ENCODE results near the gene ANKRD12.

The ANKRD12 gene

GRCh38 chr18:9184998-9185613 is 48.5 kb downstream of the ANKRD12 start:
- no peak for DNase-seq (ENCODE audit: low read depth)

- DNase-seq (ENCODE audit: low read depth), result no peak
Observed at GRCh38 chr18:9188359-9189231, 52.0 kb downstream of the ANKRD12 start.

GRCh38 chr18:9189491-9189890 is 52.9 kb downstream of the ANKRD12 start:
- DNase-seq (ENCODE audit: low read depth), result no peak

GRCh38 chr18:9191658-9192256 is 55.2 kb downstream of the ANKRD12 start:
- DNase-seq (ENCODE audit: low read depth), result no peak

- no peak for DNase-seq (ENCODE audit: low read depth)
Observed at GRCh38 chr18:9193031-9193430, 56.5 kb downstream of the ANKRD12 start.

GRCh38 chr18:9196568-9196967 is 60.0 kb downstream of the ANKRD12 start:
- no peak for DNase-seq (ENCODE audit: low read depth)

- DNase-seq (ENCODE audit: low read depth), result no peak
Observed at GRCh38 chr18:9199681-9200080, 63.1 kb downstream of the ANKRD12 start.

GRCh38 chr18:9201224-9201623 is 64.6 kb downstream of the ANKRD12 start:
- DNase-seq (ENCODE audit: low read depth), result no peak

- DNase-seq (ENCODE audit: low read depth), result no peak
Observed at GRCh38 chr18:9204659-9205058, 68.1 kb downstream of the ANKRD12 start.

GRCh38 chr18:9206421-9206820 is 69.8 kb downstream of the ANKRD12 start:
- no peak for DNase-seq (ENCODE audit: low read depth)

GRCh38 chr18:9209279-9209678 is 72.7 kb downstream of the ANKRD12 start:
- DNase-seq (ENCODE audit: low read depth), result no peak

- no peak for DNase-seq (ENCODE audit: low read depth)
Observed at GRCh38 chr18:9210966-9211365, 74.4 kb downstream of the ANKRD12 start.

GRCh38 chr18:9211955-9212354 is 75.4 kb downstream of the ANKRD12 start:
- no peak for DNase-seq (ENCODE audit: low read depth)

- no peak for DNase-seq (ENCODE audit: low read depth)
Observed at GRCh38 chr18:9215221-9215933, 78.8 kb downstream of the ANKRD12 start.

- no peak for DNase-seq (ENCODE audit: low read depth)
Observed at GRCh38 chr18:9216459-9216858, 79.9 kb downstream of the ANKRD12 start.

GRCh38 chr18:9217743-9218451 is 81.3 kb downstream of the ANKRD12 start:
- no peak for DNase-seq (ENCODE audit: low read depth)

GRCh38 chr18:9221040-9221439 is 84.5 kb downstream of the ANKRD12 start:
- no peak for DNase-seq (ENCODE audit: low read depth)

- DNase-seq (ENCODE audit: low read depth), result no peak
Observed at GRCh38 chr18:9221661-9222060, 85.1 kb downstream of the ANKRD12 start.

GRCh38 chr18:9223356-9223755 is 86.8 kb downstream of the ANKRD12 start:
- DNase-seq (ENCODE audit: low read depth), result no peak

GRCh38 chr18:9226463-9226862 is 89.9 kb downstream of the ANKRD12 start:
- DNase-seq (ENCODE audit: low read depth), result no peak

- DNase-seq (ENCODE audit: low read depth), result no peak
Observed at GRCh38 chr18:9231852-9232486, 95.4 kb downstream of the ANKRD12 start.

Measured in stimulated activated CD8-positive, alpha-beta memory T cell treated with anti-CD3 and anti-CD28 coated beads, Interleukin-7, amount 100 ng/mL, for 24 hours (primary cell).